HL-60 (cell line): ENCODE measurements around the gene ABLIM1.

Experiments used
- DNase-seq, 2 experiments: peaks; one replicate each; pipeline ENCODE4 v3.0.0-alpha.2; 2010 to 2020; ENCODE audit warnings: low read depth in 1 of 2, low spot score in 1 of 2
- H3K27ac ChIP-seq: fragments of 250-450 bp; sonication (Bioruptor Pico); replicated peaks from 2 replicates; pipeline ENCODE4 v1.5.1; 2020; ENCODE audit warnings: mild to moderate bottlenecking, moderate library complexity
- H3K27me3 ChIP-seq: fragments of 250-450 bp; sonication (Bioruptor Pico); 2 replicates; pipeline ENCODE4 v1.5.1; 2021; ENCODE audit warnings: mild to moderate bottlenecking, moderate library complexity; ENCODE audit not compliant: insufficient read depth, poor library complexity, severe bottlenecking
- H3K4me3 ChIP-seq: replicated peaks from 2 replicates; pipeline ENCODE4 v1.5.1; 2011; ENCODE audit warnings: mild to moderate bottlenecking, control low read depth, low read length; ENCODE audit not compliant: insufficient read depth
- GABPA ChIP-seq: IDR thresholded peaks from 2 replicates; pipeline ENCODE4 v1.6.1; 2012; ENCODE audit warnings: low read depth
- POLR2AphosphoS5 ChIP-seq: IDR thresholded peaks from 2 replicates; pipeline ENCODE4 v1.6.1; 2012; ENCODE audit warnings: low read depth
- SPI1 ChIP-seq: IDR thresholded peaks from 2 replicates; pipeline ENCODE4 v1.6.1; 2012; ENCODE audit warnings: low read depth, mild to moderate bottlenecking, borderline replicate concordance
- TF ChIP-seq, protein P1 (sequence below): IDR thresholded peaks from 2 replicates; pipeline ENCODE4 v1.6.1; 2012; ENCODE audit warnings: low read depth; ENCODE audit not compliant: insufficient replicate concordance
- TF ChIP-seq, protein P2 (sequence below): IDR thresholded peaks from one replicate; pipeline ENCODE4 v1.5.1; 2011; ENCODE audit warnings: low read length, control low read depth, inconsistent platforms; ENCODE audit not compliant: insufficient read depth

ABLIM1 gene

DNA sequence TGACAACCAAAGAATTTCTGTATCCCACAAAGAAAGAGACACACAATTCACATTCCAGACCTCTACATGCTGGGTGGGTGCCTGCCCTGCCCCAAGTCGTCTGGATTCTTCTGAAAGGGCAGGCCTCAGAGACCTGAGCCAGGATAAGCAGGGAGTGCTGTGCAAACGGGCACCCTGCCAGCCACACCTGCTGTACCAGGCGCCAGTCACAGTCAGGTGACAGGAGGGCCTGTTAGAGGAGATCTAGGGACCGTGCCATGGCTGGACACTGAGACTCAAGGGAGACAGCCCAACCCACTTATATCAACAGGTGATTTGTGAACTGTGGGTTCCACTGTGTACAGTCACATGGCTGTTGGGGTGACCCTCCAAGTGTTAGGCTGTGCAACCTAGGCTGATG is 150.6 kb downstream of the ABLIM1 start:
- no peak overlapping the region for H3K27ac ChIP-seq
- no peak for DNase-seq

DNA sequence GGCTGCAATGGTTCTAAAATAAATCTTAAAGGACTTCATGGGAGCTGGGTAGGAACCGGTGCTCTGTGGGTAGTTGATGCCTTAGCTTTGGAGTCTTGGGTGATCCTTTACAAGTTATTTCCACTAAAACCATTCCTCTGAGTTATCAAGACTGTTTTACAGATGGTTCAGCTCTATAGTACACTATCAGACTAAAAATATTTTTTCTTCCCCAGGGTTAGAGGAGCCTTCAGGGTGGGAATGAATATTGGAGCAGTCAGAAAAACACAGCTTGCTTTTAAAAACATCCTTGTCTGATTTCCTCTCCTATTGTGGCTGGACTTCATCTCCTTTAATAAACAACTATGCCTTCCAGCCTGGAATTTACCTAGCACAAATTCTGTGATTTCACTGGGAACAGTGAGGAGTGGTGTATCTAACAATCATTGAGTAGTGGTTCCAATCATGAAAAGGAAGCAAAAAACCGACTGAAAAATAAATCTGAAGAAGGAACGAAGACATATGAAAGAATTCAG is 151.1 kb downstream of the ABLIM1 start:
- no peak overlapping the region for H3K4me3 ChIP-seq
- H3K27me3 ChIP-seq: no peaks in the 10 kb centered on the region
- H3K27ac ChIP-seq: no peak overlapping the region
- TF ChIP-seq, protein P1, sequence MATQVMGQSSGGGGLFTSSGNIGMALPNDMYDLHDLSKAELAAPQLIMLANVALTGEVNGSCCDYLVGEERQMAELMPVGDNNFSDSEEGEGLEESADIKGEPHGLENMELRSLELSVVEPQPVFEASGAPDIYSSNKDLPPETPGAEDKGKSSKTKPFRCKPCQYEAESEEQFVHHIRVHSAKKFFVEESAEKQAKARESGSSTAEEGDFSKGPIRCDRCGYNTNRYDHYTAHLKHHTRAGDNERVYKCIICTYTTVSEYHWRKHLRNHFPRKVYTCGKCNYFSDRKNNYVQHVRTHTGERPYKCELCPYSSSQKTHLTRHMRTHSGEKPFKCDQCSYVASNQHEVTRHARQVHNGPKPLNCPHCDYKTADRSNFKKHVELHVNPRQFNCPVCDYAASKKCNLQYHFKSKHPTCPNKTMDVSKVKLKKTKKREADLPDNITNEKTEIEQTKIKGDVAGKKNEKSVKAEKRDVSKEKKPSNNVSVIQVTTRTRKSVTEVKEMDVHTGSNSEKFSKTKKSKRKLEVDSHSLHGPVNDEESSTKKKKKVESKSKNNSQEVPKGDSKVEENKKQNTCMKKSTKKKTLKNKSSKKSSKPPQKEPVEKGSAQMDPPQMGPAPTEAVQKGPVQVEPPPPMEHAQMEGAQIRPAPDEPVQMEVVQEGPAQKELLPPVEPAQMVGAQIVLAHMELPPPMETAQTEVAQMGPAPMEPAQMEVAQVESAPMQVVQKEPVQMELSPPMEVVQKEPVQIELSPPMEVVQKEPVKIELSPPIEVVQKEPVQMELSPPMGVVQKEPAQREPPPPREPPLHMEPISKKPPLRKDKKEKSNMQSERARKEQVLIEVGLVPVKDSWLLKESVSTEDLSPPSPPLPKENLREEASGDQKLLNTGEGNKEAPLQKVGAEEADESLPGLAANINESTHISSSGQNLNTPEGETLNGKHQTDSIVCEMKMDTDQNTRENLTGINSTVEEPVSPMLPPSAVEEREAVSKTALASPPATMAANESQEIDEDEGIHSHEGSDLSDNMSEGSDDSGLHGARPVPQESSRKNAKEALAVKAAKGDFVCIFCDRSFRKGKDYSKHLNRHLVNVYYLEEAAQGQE: no peak
- TF ChIP-seq GABPA (no peak), POLR2AphosphoS5 (no peak), SPI1 (no peak)
- TF ChIP-seq, protein P2, sequence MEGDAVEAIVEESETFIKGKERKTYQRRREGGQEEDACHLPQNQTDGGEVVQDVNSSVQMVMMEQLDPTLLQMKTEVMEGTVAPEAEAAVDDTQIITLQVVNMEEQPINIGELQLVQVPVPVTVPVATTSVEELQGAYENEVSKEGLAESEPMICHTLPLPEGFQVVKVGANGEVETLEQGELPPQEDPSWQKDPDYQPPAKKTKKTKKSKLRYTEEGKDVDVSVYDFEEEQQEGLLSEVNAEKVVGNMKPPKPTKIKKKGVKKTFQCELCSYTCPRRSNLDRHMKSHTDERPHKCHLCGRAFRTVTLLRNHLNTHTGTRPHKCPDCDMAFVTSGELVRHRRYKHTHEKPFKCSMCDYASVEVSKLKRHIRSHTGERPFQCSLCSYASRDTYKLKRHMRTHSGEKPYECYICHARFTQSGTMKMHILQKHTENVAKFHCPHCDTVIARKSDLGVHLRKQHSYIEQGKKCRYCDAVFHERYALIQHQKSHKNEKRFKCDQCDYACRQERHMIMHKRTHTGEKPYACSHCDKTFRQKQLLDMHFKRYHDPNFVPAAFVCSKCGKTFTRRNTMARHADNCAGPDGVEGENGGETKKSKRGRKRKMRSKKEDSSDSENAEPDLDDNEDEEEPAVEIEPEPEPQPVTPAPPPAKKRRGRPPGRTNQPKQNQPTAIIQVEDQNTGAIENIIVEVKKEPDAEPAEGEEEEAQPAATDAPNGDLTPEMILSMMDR: no peak
- DNase-seq: no peak

More for the DNA sequence above, 150.6 kb downstream of the ABLIM1 start:
- no peak overlapping the region for H3K4me3 ChIP-seq
- TF ChIP-seq, protein P2: no peak
- no peak for TF ChIP-seq SPI1
- TF ChIP-seq GABPA: no peak
- no peaks in the 10 kb centered on the region for H3K27me3 ChIP-seq

DNA sequence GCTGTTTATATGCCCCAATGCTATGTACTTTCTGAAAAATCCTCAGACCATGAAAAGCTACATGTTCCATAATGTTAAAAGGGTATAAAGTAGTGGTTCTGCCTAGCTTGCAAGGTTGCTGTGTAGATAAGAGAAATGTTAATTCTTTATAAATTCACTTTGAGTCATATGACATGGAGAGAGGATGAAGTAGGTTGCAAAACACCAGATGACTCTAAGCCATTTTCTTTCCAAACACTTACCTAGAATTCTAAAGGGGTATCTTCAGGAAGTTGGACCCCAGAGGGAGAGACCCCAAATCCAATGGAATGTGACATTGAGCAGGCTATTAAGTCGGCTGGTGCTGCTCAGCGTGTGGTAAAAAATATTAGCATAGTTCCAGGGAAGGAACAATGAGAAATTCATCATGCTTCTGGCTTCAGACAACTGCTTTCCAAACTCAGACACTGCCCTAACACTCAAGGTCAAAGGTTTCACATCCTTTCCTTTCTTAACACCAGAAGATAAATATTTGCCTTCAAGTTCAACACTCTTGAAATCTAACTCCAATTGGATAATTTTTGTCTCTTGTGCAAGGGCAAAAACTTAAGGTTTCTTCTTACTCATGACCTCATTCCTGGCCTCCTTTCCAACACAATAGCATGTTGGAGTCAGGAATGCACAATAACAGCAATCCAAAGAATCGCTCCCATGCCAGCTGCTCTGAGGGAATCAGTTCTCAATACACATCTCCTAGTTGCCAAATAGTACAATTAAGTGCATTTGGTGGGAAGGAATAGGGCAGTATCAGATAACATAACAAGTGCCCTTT is 153.1 kb downstream of the ABLIM1 start:
- DNase-seq: no peak
- Histone ChIP-seq H3K27me3 (no peaks in the 10 kb centered on the region), H3K27ac (no peak overlapping the region), H3K4me3 (no peak overlapping the region)
- no peak for TF ChIP-seq GABPA
- TF ChIP-seq, protein P2: no peak
- TF ChIP-seq, protein P1: no peak
- no peak for TF ChIP-seq POLR2AphosphoS5
- TF ChIP-seq SPI1: no peak
